Neuron (in vitro differentiated cells): ENCODE results near the gene RTCB.

Experiments used
- H2AFZ ChIP-seq: one replicate; pipeline ENCODE4 v1.6.1; 2013; ENCODE audit warnings: low read depth, mild to moderate bottlenecking, inconsistent platforms, low read length, moderate library complexity
- H3K27me3 ChIP-seq: one replicate; pipeline ENCODE4 v1.6.1; 2013; ENCODE audit warnings: low read length; ENCODE audit not compliant: insufficient read depth
- H3K36me3 ChIP-seq: one replicate; pipeline ENCODE4 v1.6.1; 2013; ENCODE audit warnings: low read length; ENCODE audit not compliant: insufficient read depth
- H3K4me1 ChIP-seq: one replicate; pipeline ENCODE4 v1.6.1; 2013; ENCODE audit warnings: low read length; ENCODE audit not compliant: insufficient read depth
- H3K4me3 ChIP-seq: 2 replicates; pipeline ENCODE4 v1.5.1; 2013; ENCODE audit warnings: mild to moderate bottlenecking, low read length, moderate library complexity
- H3K9me3 ChIP-seq: one replicate; pipeline ENCODE4 v1.6.1; 2013; ENCODE audit warnings: low read length

The RTCB gene

GRCh38 chr22:32343941-32344340 lies 68.1 kb downstream of the RTCB start:
- Histone ChIP-seq H3K4me3 (no peak overlapping the region), H3K4me1 (peaks cover 39% of the 10 kb centered on the region), H3K9me3 (no peaks in the 10 kb centered on the region), H2AFZ (no peak overlapping the region), H3K36me3 (no peaks in the 10 kb centered on the region), H3K27me3 (no peaks in the 10 kb centered on the region)

GRCh38 chr22:32342977-32343376 lies 69.1 kb downstream of the RTCB start:
- Histone ChIP-seq H3K36me3 (no peaks in the 10 kb centered on the region), H3K4me1 (peaks cover 39% of the 10 kb centered on the region), H3K4me3 (no peak overlapping the region), H3K27me3 (no peaks in the 10 kb centered on the region), H3K9me3 (no peaks in the 10 kb centered on the region), H2AFZ (no peak overlapping the region)

- no peaks in the 10 kb centered on the region for H3K9me3 ChIP-seq
- peaks cover 54% of the 10 kb centered on the region for H3K4me1 ChIP-seq
- H2AFZ ChIP-seq = no peak overlapping the region
- H3K4me3 ChIP-seq = no peak overlapping the region
- H3K27me3 ChIP-seq = no peaks in the 10 kb centered on the region
- no peaks in the 10 kb centered on the region for H3K36me3 ChIP-seq
Observed at GRCh38 chr22:32341122-32341740, 70.8 kb downstream of the RTCB start.

GRCh38 chr22:32340411-32340810 lies 71.6 kb downstream of the RTCB start:
- Histone ChIP-seq H3K36me3 (no peaks in the 10 kb centered on the region), H3K27me3 (no peaks in the 10 kb centered on the region), H2AFZ (no peak overlapping the region), H3K4me3 (no peak overlapping the region), H3K9me3 (no peaks in the 10 kb centered on the region), H3K4me1 (peaks cover 60% of the 10 kb centered on the region)

- Histone ChIP-seq H3K36me3 (no peaks in the 10 kb centered on the region), H2AFZ (no peak overlapping the region), H3K9me3 (no peaks in the 10 kb centered on the region), H3K4me3 (no peak overlapping the region), H3K4me1 (peaks cover 59% of the 10 kb centered on the region), H3K27me3 (no peaks in the 10 kb centered on the region)
Observed at GRCh38 chr22:32339190-32340012, 72.6 kb downstream of the RTCB start.

GRCh38 chr22:32338757-32339156 lies 73.3 kb downstream of the RTCB start:
- Histone ChIP-seq H3K27me3 (no peaks in the 10 kb centered on the region), H3K9me3 (no peaks in the 10 kb centered on the region), H3K4me3 (no peak overlapping the region), H3K36me3 (no peaks in the 10 kb centered on the region), H3K4me1 (peaks cover 53% of the 10 kb centered on the region), H2AFZ (no peak overlapping the region)
